ENCODE results near the gene ANO10.

DNA sequence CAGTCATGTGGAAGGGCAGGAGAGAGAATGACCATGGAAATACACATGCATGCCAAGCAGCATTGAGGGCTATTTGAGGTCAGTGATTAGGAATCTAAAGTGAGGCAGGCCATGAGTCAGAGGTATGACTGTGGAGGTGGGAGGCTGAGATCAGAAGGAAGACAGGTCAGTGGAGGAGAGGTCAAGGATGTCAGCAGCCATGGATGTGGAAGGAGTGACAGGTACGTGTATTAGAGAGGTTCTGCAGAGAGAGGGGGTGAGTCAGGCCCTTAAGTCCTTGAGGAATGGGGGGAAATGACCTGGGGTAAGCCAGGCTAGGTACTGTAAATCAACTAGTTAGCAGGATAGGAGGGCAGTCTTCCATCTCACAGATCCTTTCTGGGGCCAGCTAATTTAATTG is 166.6 kb downstream of the ANO10 start:
- TF ChIP-seq, protein P1, sequence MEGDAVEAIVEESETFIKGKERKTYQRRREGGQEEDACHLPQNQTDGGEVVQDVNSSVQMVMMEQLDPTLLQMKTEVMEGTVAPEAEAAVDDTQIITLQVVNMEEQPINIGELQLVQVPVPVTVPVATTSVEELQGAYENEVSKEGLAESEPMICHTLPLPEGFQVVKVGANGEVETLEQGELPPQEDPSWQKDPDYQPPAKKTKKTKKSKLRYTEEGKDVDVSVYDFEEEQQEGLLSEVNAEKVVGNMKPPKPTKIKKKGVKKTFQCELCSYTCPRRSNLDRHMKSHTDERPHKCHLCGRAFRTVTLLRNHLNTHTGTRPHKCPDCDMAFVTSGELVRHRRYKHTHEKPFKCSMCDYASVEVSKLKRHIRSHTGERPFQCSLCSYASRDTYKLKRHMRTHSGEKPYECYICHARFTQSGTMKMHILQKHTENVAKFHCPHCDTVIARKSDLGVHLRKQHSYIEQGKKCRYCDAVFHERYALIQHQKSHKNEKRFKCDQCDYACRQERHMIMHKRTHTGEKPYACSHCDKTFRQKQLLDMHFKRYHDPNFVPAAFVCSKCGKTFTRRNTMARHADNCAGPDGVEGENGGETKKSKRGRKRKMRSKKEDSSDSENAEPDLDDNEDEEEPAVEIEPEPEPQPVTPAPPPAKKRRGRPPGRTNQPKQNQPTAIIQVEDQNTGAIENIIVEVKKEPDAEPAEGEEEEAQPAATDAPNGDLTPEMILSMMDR (IDR thresholded peaks at IDR 0.05), result no peak
- TF ChIP-seq POLR2AphosphoS5 (IDR thresholded peaks at IDR 0.05), result no peak
- TF ChIP-seq POLR2A (IDR thresholded peaks at IDR 0.05), result no peak
- no peak for TF ChIP-seq EP300 (IDR thresholded peaks at IDR 0.05)

Data from suprapubic skin (tissue), 4 donors.